WTC11 (cell line): ENCODE results near the gene CCDC28B.

Experiments
- ZNF263 ChIP-seq: sonication (generic); formaldehyde crosslinking; IDR thresholded peaks from 2 replicates; pipeline ENCODE4 v1.8.1; 2022; ENCODE audit warnings: low read depth, mild to moderate bottlenecking, moderate library complexity, missing genetic modification reagents
- TF ChIP-seq, protein P1 (sequence below): fragments of 200-600 bp; IDR thresholded peaks from 2 replicates; pipeline ENCODE4 v1.8.0; 2022; ENCODE audit warnings: antibody characterized with exemption

DNA sequence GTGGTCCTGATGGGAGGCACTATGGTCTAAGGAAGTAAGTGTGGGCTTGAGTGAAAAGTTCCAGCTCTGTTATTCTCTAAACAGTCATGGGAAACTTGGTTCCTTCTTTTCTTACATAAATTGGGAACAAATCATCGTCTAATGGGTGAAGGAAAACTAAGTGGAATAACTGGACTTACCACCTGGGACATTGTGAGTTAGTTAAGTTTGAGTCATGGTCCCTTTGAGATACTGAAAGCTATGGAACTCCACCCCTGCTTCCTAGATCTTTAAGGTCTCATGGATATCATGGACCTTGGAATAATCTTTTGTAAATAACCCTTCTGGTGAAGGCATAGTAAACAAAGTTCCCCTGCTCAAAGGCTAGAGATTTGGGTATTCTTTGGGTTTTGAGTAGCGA lies 37.0 kb upstream of the CCDC28B start:
- no peak for TF ChIP-seq ZNF263 (CRISPR knock-in tag)
- TF ChIP-seq, protein P1, sequence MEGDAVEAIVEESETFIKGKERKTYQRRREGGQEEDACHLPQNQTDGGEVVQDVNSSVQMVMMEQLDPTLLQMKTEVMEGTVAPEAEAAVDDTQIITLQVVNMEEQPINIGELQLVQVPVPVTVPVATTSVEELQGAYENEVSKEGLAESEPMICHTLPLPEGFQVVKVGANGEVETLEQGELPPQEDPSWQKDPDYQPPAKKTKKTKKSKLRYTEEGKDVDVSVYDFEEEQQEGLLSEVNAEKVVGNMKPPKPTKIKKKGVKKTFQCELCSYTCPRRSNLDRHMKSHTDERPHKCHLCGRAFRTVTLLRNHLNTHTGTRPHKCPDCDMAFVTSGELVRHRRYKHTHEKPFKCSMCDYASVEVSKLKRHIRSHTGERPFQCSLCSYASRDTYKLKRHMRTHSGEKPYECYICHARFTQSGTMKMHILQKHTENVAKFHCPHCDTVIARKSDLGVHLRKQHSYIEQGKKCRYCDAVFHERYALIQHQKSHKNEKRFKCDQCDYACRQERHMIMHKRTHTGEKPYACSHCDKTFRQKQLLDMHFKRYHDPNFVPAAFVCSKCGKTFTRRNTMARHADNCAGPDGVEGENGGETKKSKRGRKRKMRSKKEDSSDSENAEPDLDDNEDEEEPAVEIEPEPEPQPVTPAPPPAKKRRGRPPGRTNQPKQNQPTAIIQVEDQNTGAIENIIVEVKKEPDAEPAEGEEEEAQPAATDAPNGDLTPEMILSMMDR, result no peak
